ENCODE data around the gene VSIG10L.

The VSIG10L gene

GRCh38 chr19:51338563-51339312, 3.2 kb downstream of the VSIG10L start:
- DNase-seq (ENCODE audit: low read depth): peak; percentile 80

- DNase-seq (ENCODE audit: low read depth): no peak
Observed at GRCh38 chr19:51337861-51338562, 3.9 kb downstream of the VSIG10L start.

- no peak for DNase-seq (ENCODE audit: low read depth)
Observed at GRCh38 chr19:51337141-51337860, 4.6 kb downstream of the VSIG10L start.

- peak; percentile 4 for DNase-seq (ENCODE audit: low read depth)
Observed at GRCh38 chr19:51333836-51334460, 8.0 kb downstream of the VSIG10L start.

GRCh38 chr19:51331716-51332115, 10.2 kb downstream of the VSIG10L start:
- no peak for DNase-seq (ENCODE audit: low read depth)

GRCh38 chr19:51331193-51331592, 10.7 kb downstream of the VSIG10L start:
- no peak for DNase-seq (ENCODE audit: low read depth)

- DNase-seq (ENCODE audit: low read depth): no peak
Observed at GRCh38 chr19:51330366-51330765, 11.6 kb downstream of the VSIG10L start.

- DNase-seq (ENCODE audit: low read depth): no peak
Observed at GRCh38 chr19:51329411-51329810, 12.5 kb downstream of the VSIG10L start.

GRCh38 chr19:51327066-51328001, 14.6 kb downstream of the VSIG10L start:
- no peak for DNase-seq (ENCODE audit: low read depth)

- no peak for DNase-seq (ENCODE audit: low read depth)
Observed at GRCh38 chr19:51326216-51327065, 15.5 kb downstream of the VSIG10L start.

- no peak for DNase-seq (ENCODE audit: low read depth)
Observed at GRCh38 chr19:51325161-51325976, 16.6 kb downstream of the VSIG10L start.

GRCh38 chr19:51324167-51324481, 17.8 kb downstream of the VSIG10L start:
- no peak for DNase-seq (ENCODE audit: low read depth)

GRCh38 chr19:51323481-51324166, 18.3 kb downstream of the VSIG10L start:
- no peak for DNase-seq (ENCODE audit: low read depth)

- DNase-seq (ENCODE audit: low read depth): no peak
Observed at GRCh38 chr19:51321799-51322198, 20.1 kb downstream of the VSIG10L start.

- no peak for DNase-seq (ENCODE audit: low read depth)
Observed at GRCh38 chr19:51320280-51320657, 21.7 kb downstream of the VSIG10L start.

- DNase-seq (ENCODE audit: low read depth): no peak
Observed at GRCh38 chr19:51319649-51320279, 22.2 kb downstream of the VSIG10L start.

- no peak for DNase-seq (ENCODE audit: low read depth)
Observed at GRCh38 chr19:51318687-51319648, 23.0 kb downstream of the VSIG10L start.
